ENCODE measurements around the gene ZNF366. TPM values are rescaled to one million over a fixed set of nuclear protein-coding genes. Genes with fewer than 3 reads are reported as not detected.
"Not testable (repeated sequence)": the region's sequence is repeated elsewhere in the genome, so short reads cannot be mapped to it uniquely, and the experiment has no call there.

The ZNF366 gene
- total RNA-seq, 2 donors from 2014 or later = 0.45 to 0.47 TPM

GRCh38 chr5:72408127-72408526 lies 99.1 kb downstream of the ZNF366 start:
- no peak overlapping the region for H3K4me3 ChIP-seq
- H3K27me3 ChIP-seq = no peaks in the 10 kb centered on the region
- intact Hi-C loops (cut with DNase I) = no loop called here
- H3K4me1 ChIP-seq = no peaks in the 10 kb centered on the region
- no peak overlapping the region for H3K27ac ChIP-seq
- no peak for TF ChIP-seq CTCF (IDR thresholded peaks at IDR 0.05)
- no peak overlapping the region for H3K9ac ChIP-seq (ENCODE audit: low read depth in 2 of 2, low read length in 2 of 2)
- H3K9me3 ChIP-seq = no peaks in the 10 kb centered on the region
- no peaks in the 10 kb centered on the region for H3K36me3 ChIP-seq
- DNase-seq = no peak

- DNase-seq = no peak
- Histone ChIP-seq H3K36me3 (no peaks in the 10 kb centered on the region), H3K9me3 (no peaks in the 10 kb centered on the region), H3K27ac (no peak overlapping the region), H3K4me3 (no peak overlapping the region), H3K9ac (ENCODE audit: low read depth in 2 of 2, low read length in 2 of 2) (no peak overlapping the region), H3K4me1 (no peaks in the 10 kb centered on the region), H3K27me3 (no peaks in the 10 kb centered on the region)
- intact Hi-C loops (cut with DNase I) = no loop called here
- TF ChIP-seq CTCF (IDR thresholded peaks at IDR 0.05) = no peak
Observed at GRCh38 chr5:72407541-72407940, 99.7 kb downstream of the ZNF366 start.

- no peaks in the 10 kb centered on the region for H3K27me3 ChIP-seq
- no peak for DNase-seq
- H3K36me3 ChIP-seq = no peaks in the 10 kb centered on the region
- H3K9me3 ChIP-seq = no peaks in the 10 kb centered on the region
- intact Hi-C loops (cut with DNase I) = no loop called here
- no peak overlapping the region for H3K9ac ChIP-seq (ENCODE audit: low read depth in 2 of 2, low read length in 2 of 2)
- no peak for TF ChIP-seq CTCF (IDR thresholded peaks at IDR 0.05)
- no peak overlapping the region for H3K4me3 ChIP-seq
- no peak overlapping the region for H3K27ac ChIP-seq
- H3K4me1 ChIP-seq = no peaks in the 10 kb centered on the region
Observed at GRCh38 chr5:72407078-72407477, 100.1 kb downstream of the ZNF366 start.

- H3K36me3 ChIP-seq; H3K27ac ChIP-seq; H3K4me3 ChIP-seq; H3K9me3 ChIP-seq; H3K27me3 ChIP-seq; H3K4me1 ChIP-seq; DNase-seq; intact Hi-C loops (cut with DNase I); H3K9ac ChIP-seq (ENCODE audit: low read depth in 2 of 2, low read length in 2 of 2): not testable (repeated sequence)
Observed at GRCh38 chr5:72404771-72405170, 102.4 kb downstream of the ZNF366 start.

- H3K27ac ChIP-seq = no peak overlapping the region
- no peaks in the 10 kb centered on the region for H3K4me1 ChIP-seq
- peak; percentile 38 for DNase-seq
- H3K4me3 ChIP-seq = no peak overlapping the region
- intact Hi-C loops (cut with DNase I) = no loop called here
- TF ChIP-seq CTCF (IDR thresholded peaks at IDR 0.05) = no peak
- no peaks in the 10 kb centered on the region for H3K27me3 ChIP-seq
- H3K9me3 ChIP-seq = peaks cover 10% of the 10 kb centered on the region
- no peak overlapping the region for H3K9ac ChIP-seq (ENCODE audit: low read depth in 2 of 2, low read length in 2 of 2)
- no peaks in the 10 kb centered on the region for H3K36me3 ChIP-seq
Observed at GRCh38 chr5:72402959-72403628, 104.1 kb downstream of the ZNF366 start.

- peaks cover 10% of the 10 kb centered on the region for H3K9me3 ChIP-seq
- H3K9ac ChIP-seq (ENCODE audit: low read depth in 2 of 2, low read length in 2 of 2) = no peak overlapping the region
- DNase-seq = no peak
- no peak overlapping the region for H3K4me3 ChIP-seq
- intact Hi-C loops (cut with DNase I) = no loop called here
- no peaks in the 10 kb centered on the region for H3K27me3 ChIP-seq
- no peak for TF ChIP-seq CTCF (IDR thresholded peaks at IDR 0.05)
- H3K27ac ChIP-seq = no peak overlapping the region
- no peaks in the 10 kb centered on the region for H3K4me1 ChIP-seq
- no peaks in the 10 kb centered on the region for H3K36me3 ChIP-seq
Observed at GRCh38 chr5:72402381-72402890, 104.8 kb downstream of the ZNF366 start.
